Measurements from ENCODE around the gene IGF2BP2.

The IGF2BP2 gene

GRCh38 chr3:185691622-185692021, 133.2 kb downstream of the IGF2BP2 start:
- no peak for DNase-seq (ENCODE audit: low read depth)
- TF ChIP-seq CTCF (IDR thresholded peaks at IDR 0.05; ENCODE audit: insufficient read depth, low read depth, low read length, missing control alignments): no peak
- H3K4me3 ChIP-seq (ENCODE audit: low read depth, low read length): no peak overlapping the region

GRCh38 chr3:185687271-185687878, 137.5 kb downstream of the IGF2BP2 start:
- TF ChIP-seq CTCF (IDR thresholded peaks at IDR 0.05; ENCODE audit: insufficient read depth, low read depth, low read length, missing control alignments): no peak
- no peak overlapping the region for H3K4me3 ChIP-seq (ENCODE audit: low read depth, low read length)
- no peak for DNase-seq (ENCODE audit: low read depth)

- no peak for DNase-seq (ENCODE audit: low read depth)
- no peak overlapping the region for H3K4me3 ChIP-seq (ENCODE audit: low read depth, low read length)
- no peak for TF ChIP-seq CTCF (IDR thresholded peaks at IDR 0.05; ENCODE audit: insufficient read depth, low read depth, low read length, missing control alignments)
These were observed 139.4 kb downstream of the IGF2BP2 start for GRCh38 chr3:185685231-185686035.

GRCh38 chr3:185680231-185680630, 144.6 kb downstream of the IGF2BP2 start:
- no peak for DNase-seq (ENCODE audit: low read depth)
- no peak overlapping the region for H3K4me3 ChIP-seq (ENCODE audit: low read depth, low read length)
- TF ChIP-seq CTCF (IDR thresholded peaks at IDR 0.05; ENCODE audit: insufficient read depth, low read depth, low read length, missing control alignments): no peak

- TF ChIP-seq CTCF (IDR thresholded peaks at IDR 0.05; ENCODE audit: insufficient read depth, low read depth, low read length, missing control alignments): no peak
These were observed 146.8 kb downstream of the IGF2BP2 start for GRCh38 chr3:185678027-185678426.

GRCh38 chr3:185677146-185677829, 147.6 kb downstream of the IGF2BP2 start:
- peak; percentile 67 for TF ChIP-seq CTCF (IDR thresholded peaks at IDR 0.05; ENCODE audit: insufficient read depth, low read depth, low read length, missing control alignments)
- DNase-seq (ENCODE audit: low read depth): peak; percentile 71

More at GRCh38 chr3:185678027-185678426, 146.8 kb downstream of the IGF2BP2 start:
- no peak for DNase-seq (ENCODE audit: low read depth)
- H3K4me3 ChIP-seq (ENCODE audit: low read depth, low read length): no peak overlapping the region

More at GRCh38 chr3:185677146-185677829, 147.6 kb downstream of the IGF2BP2 start:
- H3K4me3 ChIP-seq (ENCODE audit: low read depth, low read length): no peak overlapping the region
